DND-41 (cell line): ENCODE measurements around the gene CASS4.

ENCODE experiments used
- CTCF ChIP-seq: IDR thresholded peaks from 2 replicates; pipeline ENCODE4 v1.5.1; 2012; ENCODE audit warnings: borderline replicate concordance, low read length, moderate library complexity, mild to moderate bottlenecking; ENCODE audit not compliant: poor library complexity, severe bottlenecking; ENCODE audit errors: extremely low read depth
- EZH2 ChIP-seq: IDR thresholded peaks from 3 replicates; pipeline ENCODE4 v1.6.1; 2012; ENCODE audit warnings: borderline replicate concordance, low read depth, mild to moderate bottlenecking, moderate library complexity, low read length, inconsistent platforms; ENCODE audit not compliant: severe bottlenecking

GRCh38 chr20:56411759-56412472 is at the start of gene CASS4:
- TF ChIP-seq CTCF (no peak), EZH2 (no peak)
